ENCODE results near the gene TIMM13.

TIMM13 gene

GRCh38 chr19:2454962-2455850 is 27.8 kb upstream of the TIMM13 start:
- DNase-seq (ENCODE audit: low spot score), result no peak

- DNase-seq (ENCODE audit: low spot score), result no peak
Observed at GRCh38 chr19:2454199-2454961, 27.0 kb upstream of the TIMM13 start.

GRCh38 chr19:2453431-2454025 is 26.1 kb upstream of the TIMM13 start:
- DNase-seq (ENCODE audit: low spot score), result no peak

GRCh38 chr19:2451741-2452140 is 24.4 kb upstream of the TIMM13 start:
- no peak for DNase-seq (ENCODE audit: low spot score)

GRCh38 chr19:2451138-2451537 is 23.8 kb upstream of the TIMM13 start:
- no peak for DNase-seq (ENCODE audit: low spot score)

- DNase-seq (ENCODE audit: low spot score), result no peak
Observed at GRCh38 chr19:2449019-2449418, 21.6 kb upstream of the TIMM13 start.

GRCh38 chr19:2446381-2446780 is 19.0 kb upstream of the TIMM13 start:
- no peak for DNase-seq (ENCODE audit: low spot score)

GRCh38 chr19:2444251-2445002 is 17.0 kb upstream of the TIMM13 start:
- DNase-seq (ENCODE audit: low spot score), result no peak

GRCh38 chr19:2443785-2444182 is 16.4 kb upstream of the TIMM13 start:
- DNase-seq (ENCODE audit: low spot score), result no peak

GRCh38 chr19:2443116-2443784 is 15.9 kb upstream of the TIMM13 start:
- no peak for DNase-seq (ENCODE audit: low spot score)

GRCh38 chr19:2441096-2441752 is 13.8 kb upstream of the TIMM13 start:
- DNase-seq (ENCODE audit: low spot score), result no peak

- no peak for DNase-seq (ENCODE audit: low spot score)
Observed at GRCh38 chr19:2440515-2440914, 13.1 kb upstream of the TIMM13 start.

- DNase-seq (ENCODE audit: low spot score), result no peak
Observed at GRCh38 chr19:2438178-2438577, 10.8 kb upstream of the TIMM13 start.

- no peak for DNase-seq (ENCODE audit: low spot score)
Observed at GRCh38 chr19:2436926-2437325, 9.5 kb upstream of the TIMM13 start.

- no peak for DNase-seq (ENCODE audit: low spot score)
Observed at GRCh38 chr19:2436384-2436783, 9.0 kb upstream of the TIMM13 start.

GRCh38 chr19:2434721-2435265 is 7.4 kb upstream of the TIMM13 start:
- no peak for DNase-seq (ENCODE audit: low spot score)

- no peak for DNase-seq (ENCODE audit: low spot score)
Observed at GRCh38 chr19:2434267-2434666, 6.9 kb upstream of the TIMM13 start.

GRCh38 chr19:2433854-2434253 is 6.5 kb upstream of the TIMM13 start:
- DNase-seq (ENCODE audit: low spot score), result no peak

GRCh38 chr19:2432131-2432848 is 4.9 kb upstream of the TIMM13 start:
- DNase-seq (ENCODE audit: low spot score), result no peak

Measured in iPS-NIHi11 (cell line).